Liver (tissue), 9 donors: ENCODE data around the gene UBE2L3. TPM values are rescaled to one million over a fixed set of nuclear protein-coding genes. Genes with fewer than 3 reads are reported as not detected.

ENCODE experiments used
- DNase-seq: peaks from one replicate; pipeline ENCODE4 v3.0.0-alpha.2; 2017; ENCODE audit warnings: low spot score
- H3K27ac ChIP-seq, 2 donors: one replicate each; pipeline ENCODE4 v1.7.0; 2013; ENCODE audit warnings: inconsistent platforms in 2 of 2, low read length in 2 of 2, control low read depth in 1 of 2, low read depth in 1 of 2, mild to moderate bottlenecking in 1 of 2
- H3K27me3 ChIP-seq, 4 donors: one replicate each; pipeline versions ENCODE4 v1.6.1 to v1.7.0; 2013; ENCODE audit warnings: low read length in 3 of 4, inconsistent platforms in 1 of 4, mild to moderate bottlenecking in 1 of 4, moderate library complexity in 1 of 4; ENCODE audit not compliant: control insufficient read depth in 4 of 4, insufficient read depth in 4 of 4
- H3K36me3 ChIP-seq, 4 donors: one replicate each; pipeline versions ENCODE4 v1.6.1 to v1.7.0; 2013; ENCODE audit warnings: low read length in 3 of 4, mild to moderate bottlenecking in 3 of 4, low read depth in 1 of 4, moderate library complexity in 1 of 4; ENCODE audit not compliant: control insufficient read depth in 4 of 4, insufficient read depth in 3 of 4
- H3K4me1 ChIP-seq, 4 donors: one replicate each; pipeline versions ENCODE4 v1.6.1 to v1.7.0; 2013; ENCODE audit warnings: low read length in 3 of 4, mild to moderate bottlenecking in 3 of 4, moderate library complexity in 1 of 4; ENCODE audit not compliant: control insufficient read depth in 4 of 4, insufficient read depth in 4 of 4
- H3K4me3 ChIP-seq, 3 donors: one replicate each; pipeline versions ENCODE4 v1.6.1 to v1.7.0; 2013; ENCODE audit warnings: low read length in 3 of 3, control low read depth in 1 of 3, low read depth in 1 of 3, mild to moderate bottlenecking in 1 of 3
- H3K9ac ChIP-seq, 2 donors: one replicate each; pipeline ENCODE4 v1.7.0; 2013; ENCODE audit warnings: low read length in 2 of 2, mild to moderate bottlenecking in 2 of 2, moderate library complexity in 2 of 2, control low read depth in 1 of 2, low read depth in 1 of 2
- H3K9me3 ChIP-seq, 4 donors: one replicate each; pipeline versions ENCODE4 v1.6.1 to v1.7.0; 2013; ENCODE audit warnings: low read length in 3 of 4; ENCODE audit not compliant: control insufficient read depth in 4 of 4
- ATF3 ChIP-seq: IDR thresholded peaks from 2 replicates; pipeline ENCODE4 v1.6.1; 2016; ENCODE audit warnings: antibody characterized with exemption
- CTCF ChIP-seq: fragments of 150-350 bp; IDR thresholded peaks from 2 replicates; pipeline ENCODE4 v1.5.1; 2017; ENCODE audit warnings: improper control_type of control experiment, low read depth, low read length; ENCODE audit not compliant: missing input control
- EGR1 ChIP-seq, 2 donors: IDR thresholded peaks; 2 replicates each; pipeline ENCODE4 v1.6.1; 2016 to 2018; ENCODE audit warnings: antibody characterized with exemption in 2 of 2, low read depth in 2 of 2
- FOXA1 ChIP-seq: IDR thresholded peaks from 2 replicates; pipeline ENCODE4 v1.6.1; 2016; ENCODE audit warnings: antibody characterized with exemption
- FOXA2 ChIP-seq: IDR thresholded peaks from 2 replicates; pipeline ENCODE4 v1.6.1; 2016; ENCODE audit warnings: antibody characterized with exemption
- GABPA ChIP-seq, 2 donors: IDR thresholded peaks in 1 of 2; conservative IDR thresholded peaks in 1 of 2; 2 replicates each; pipeline ENCODE4 v1.6.1; 2016; ENCODE audit warnings: antibody characterized with exemption in 2 of 2, mild to moderate bottlenecking in 1 of 2, moderate library complexity in 1 of 2
- HNF4A ChIP-seq, 2 donors: conservative IDR thresholded peaks; 2 replicates each; pipeline ENCODE4 v1.6.1; 2016; ENCODE audit warnings: antibody characterized with exemption in 2 of 2, mild to moderate bottlenecking in 2 of 2
- HNF4G ChIP-seq: IDR thresholded peaks from 2 replicates; pipeline ENCODE4 v1.6.1; 2016; ENCODE audit warnings: antibody characterized with exemption
- JUND ChIP-seq, 2 donors: IDR thresholded peaks; 2 replicates each; pipeline ENCODE4 v1.6.1; 2016; ENCODE audit warnings: antibody characterized with exemption in 2 of 2
- MAX ChIP-seq: IDR thresholded peaks from 2 replicates; pipeline ENCODE4 v1.6.1; 2016; ENCODE audit warnings: antibody characterized with exemption
- NR2F2 ChIP-seq: IDR thresholded peaks from 2 replicates; pipeline ENCODE4 v1.6.1; 2016; ENCODE audit warnings: antibody characterized with exemption
- RAD21 ChIP-seq, 2 donors: IDR thresholded peaks; 2 replicates each; pipeline ENCODE4 v1.6.1; 2016; ENCODE audit warnings: antibody characterized with exemption in 2 of 2, mild to moderate bottlenecking in 2 of 2
- REST ChIP-seq: IDR thresholded peaks from 2 replicates; pipeline ENCODE4 v1.6.1; 2016; ENCODE audit warnings: antibody characterized with exemption, mild to moderate bottlenecking
- RXRA ChIP-seq, 2 donors: IDR thresholded peaks; 2 replicates each; pipeline ENCODE4 v1.6.1; 2017 to 2018; ENCODE audit warnings: antibody characterized with exemption in 2 of 2, mild to moderate bottlenecking in 1 of 2
- SP1 ChIP-seq: IDR thresholded peaks from 2 replicates; pipeline ENCODE4 v1.6.1; 2018; ENCODE audit warnings: antibody characterized with exemption, mild to moderate bottlenecking
- TAF1 ChIP-seq: conservative IDR thresholded peaks from 2 replicates; pipeline ENCODE4 v1.6.1; 2016; ENCODE audit warnings: antibody characterized with exemption, mild to moderate bottlenecking
- YY1 ChIP-seq: IDR thresholded peaks from 2 replicates; pipeline ENCODE4 v1.6.1; 2016; ENCODE audit warnings: antibody characterized with exemption, mild to moderate bottlenecking
- ZBTB33 ChIP-seq: IDR thresholded peaks from 2 replicates; pipeline ENCODE4 v1.6.1; 2016; ENCODE audit warnings: antibody characterized with exemption
- WGBS: extraction: QIAGEN DNeasy Blood & Tissue Kit; methylation state at CpG from one replicate; pipeline ENCODE4 v1.1.7; 2013; 5-methylcytosine and 5-hydroxymethylcytosine counted together
- polyA plus RNA-seq, 2 donors: library from polyadenylated mRNA; stranded (reverse) in 1 of 2; unstranded in 1 of 2; fragments of 200-250 nt in 1 of 2; fragments of >200 nt in 1 of 2; fragmentation: Nextera tagmentation in 1 of 2; extraction: Ambion mirVana in 1 of 2; gene quantifications; one replicate each; pipeline versions ENCODE4 v1.2.1 to v1.2.3, GENCODE V29; 2013 to 2015
- total RNA-seq, 2 donors: library from RNA; depleted of rRNA; stranded (reverse); fragments of >200 nt; gene quantifications; one replicate each; pipeline ENCODE4 v1.2.3, GENCODE V29; 2014
- donor health status: healthy.
- donor health status: healthy.
- donor health status: healthy.
- donor health status: healthy.
- donor health status: healthy.

The UBE2L3 gene
- total and polyA plus RNA-seq, 4 donors = 14.3 to 33.4 (median 19.8) TPM

- DNase-seq = no peak
- Histone ChIP-seq H3K27ac (no peak overlapping the region), H3K4me1 (peaks cover 0 to 13% (median 4%) of the 10 kb centered on the region in 4 donors), H3K4me3 (no peak overlapping the region), H3K9ac (no peak overlapping the region), H3K9me3 (no peaks in the 10 kb centered on the region), H3K27me3 (no peaks in the 10 kb centered on the region), H3K36me3 (no peaks in the 10 kb centered on the region)
- TF ChIP-seq FOXA1 (no peak), SP1 (no peak), ZBTB33 (no peak), MAX (no peak), YY1 (no peak), HNF4A (conservative IDR thresholded peaks at IDR 0.05) (no peak), RAD21 (IDR thresholded peaks at IDR 0.05) (no peak), EGR1 (IDR thresholded peaks at IDR 0.05; ENCODE audit: low read depth in 2 of 2) (no peak), CTCF (no peak), RXRA (IDR thresholded peaks at IDR 0.05) (no peak), GABPA (IDR thresholded peaks at IDR 0.05 in 1 of 2, conservative IDR thresholded peaks at IDR 0.05 in 1 of 2) (no peak), TAF1 (no peak), FOXA2 (no peak), HNF4G (no peak), JUND (IDR thresholded peaks at IDR 0.05) (no peak), NR2F2 (no peak), REST (no peak), ATF3 (no peak)
- 82% methylated on average over 7 of the region's 7 CpGs for WGBS
Measured at GRCh38 chr22:21660904-21661303, 93.4 kb downstream of the UBE2L3 start.
